Measurements from ENCODE around the gene ELK3. TPM values are rescaled to one million over a fixed set of nuclear protein-coding genes. Genes with fewer than 3 reads are reported as not detected.

The ELK3 gene
- polyA plus RNA-seq, 3 donors: 45.0 to 53.7 (median 47.3) TPM

DNA sequence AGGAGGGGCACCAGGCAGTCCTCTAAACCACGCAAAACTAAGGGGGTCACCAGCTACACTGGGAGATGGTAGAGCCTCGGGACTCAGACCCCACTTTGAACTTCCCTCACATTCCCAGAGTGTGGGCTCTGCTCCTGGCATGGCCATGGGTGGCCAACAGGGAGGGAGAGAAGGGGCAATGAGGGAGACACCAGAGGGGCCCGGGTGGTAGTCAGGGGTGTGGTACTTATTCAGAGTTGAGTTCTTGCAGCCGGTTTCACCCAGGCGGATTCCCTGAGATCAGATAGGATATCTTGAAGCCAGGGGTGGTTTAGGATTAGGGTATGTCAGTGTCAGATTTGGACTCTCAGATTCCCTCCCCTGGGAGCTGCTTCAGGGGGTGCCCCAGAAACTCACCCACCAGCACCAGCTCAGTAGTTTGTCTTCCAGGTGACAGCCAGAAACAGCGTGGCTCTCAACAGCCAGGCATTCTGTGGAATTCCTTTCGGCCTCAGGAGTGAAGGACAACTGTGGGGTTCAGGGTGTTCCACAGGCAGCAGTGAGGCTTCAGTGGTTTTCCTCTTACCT lies 56.0 kb downstream of the ELK3 start:
- no peak for DNase-seq

DNA sequence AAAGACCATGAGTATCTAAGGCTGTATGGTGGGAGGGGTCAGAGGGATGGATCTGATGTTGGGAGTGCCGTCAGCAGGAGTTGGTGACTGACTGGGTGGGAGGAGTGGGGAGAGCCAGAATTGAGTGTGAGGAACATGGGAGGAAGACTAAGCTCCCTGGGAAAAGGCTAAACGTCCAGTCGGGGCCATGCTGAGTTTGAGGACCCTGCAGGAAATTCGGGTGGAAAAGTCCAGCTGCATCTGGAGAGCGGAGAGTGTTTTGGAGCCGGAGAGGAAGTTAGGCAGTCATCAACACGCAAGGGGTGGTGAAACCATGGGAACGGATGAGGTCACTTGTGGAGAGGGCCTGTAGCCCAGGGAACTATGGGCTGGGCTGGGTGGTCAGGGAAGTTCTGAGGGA lies 60.9 kb downstream of the ELK3 start:
- no peak for DNase-seq

DNA sequence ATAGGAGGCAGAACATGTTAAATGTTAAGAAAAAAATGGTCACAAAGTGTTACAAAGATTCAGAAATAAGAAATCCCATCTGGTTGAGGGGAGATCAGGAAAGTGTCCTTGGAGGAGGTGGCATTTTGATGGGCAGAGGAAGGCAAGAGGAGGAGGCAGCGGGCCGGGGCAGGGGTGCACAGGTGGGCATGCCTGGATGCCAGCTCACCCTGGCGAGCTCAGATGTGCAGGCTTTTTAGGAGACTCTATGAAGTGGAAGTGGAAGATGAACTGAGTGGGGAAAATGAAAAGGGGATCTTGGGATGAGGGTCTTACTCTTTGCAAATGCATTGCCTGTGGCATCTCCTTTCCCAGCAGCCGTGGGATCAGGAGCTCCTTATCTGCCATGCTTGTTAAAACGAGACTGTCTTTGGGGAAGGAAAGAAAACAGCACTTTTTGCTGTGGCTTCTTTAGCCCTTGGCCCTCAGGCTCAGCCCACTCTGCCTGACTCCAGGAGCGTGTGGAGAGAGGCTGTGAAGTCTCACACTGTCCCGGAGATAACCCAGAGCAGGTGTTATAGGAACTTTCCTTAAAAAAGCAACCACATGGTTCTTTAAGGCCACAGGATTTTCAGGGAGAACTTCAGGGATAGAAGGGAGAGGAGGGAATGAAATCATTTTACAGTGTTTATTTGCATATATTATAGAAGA lies 62.6 kb downstream of the ELK3 start:
- no peak for DNase-seq

DNA sequence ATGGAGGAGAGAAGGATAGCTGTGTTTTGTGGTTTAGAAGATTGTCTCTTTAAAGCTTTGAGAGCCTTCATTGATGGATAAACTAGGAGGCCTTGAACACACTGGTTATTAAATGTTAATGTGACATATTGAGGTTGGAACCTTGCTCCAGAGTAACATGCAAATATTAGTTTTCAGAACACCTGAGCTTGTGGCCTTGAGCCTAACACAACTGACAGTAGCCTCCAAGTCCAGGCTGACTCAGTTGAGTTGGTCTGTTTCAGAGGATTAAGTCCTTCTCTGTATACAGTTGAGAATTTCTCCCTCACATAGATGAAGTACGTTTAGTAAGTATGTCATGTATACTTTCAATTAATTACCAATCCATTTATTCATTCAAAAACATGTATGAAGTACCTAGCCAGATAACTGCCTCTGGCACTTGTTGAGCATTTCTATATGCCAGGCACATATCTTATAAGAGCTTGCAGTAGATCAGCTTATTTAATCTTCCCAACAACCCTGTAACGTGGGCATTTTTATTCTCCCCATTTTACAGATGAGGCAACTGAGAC lies 63.5 kb downstream of the ELK3 start:
- DNase-seq: no peak

DNA sequence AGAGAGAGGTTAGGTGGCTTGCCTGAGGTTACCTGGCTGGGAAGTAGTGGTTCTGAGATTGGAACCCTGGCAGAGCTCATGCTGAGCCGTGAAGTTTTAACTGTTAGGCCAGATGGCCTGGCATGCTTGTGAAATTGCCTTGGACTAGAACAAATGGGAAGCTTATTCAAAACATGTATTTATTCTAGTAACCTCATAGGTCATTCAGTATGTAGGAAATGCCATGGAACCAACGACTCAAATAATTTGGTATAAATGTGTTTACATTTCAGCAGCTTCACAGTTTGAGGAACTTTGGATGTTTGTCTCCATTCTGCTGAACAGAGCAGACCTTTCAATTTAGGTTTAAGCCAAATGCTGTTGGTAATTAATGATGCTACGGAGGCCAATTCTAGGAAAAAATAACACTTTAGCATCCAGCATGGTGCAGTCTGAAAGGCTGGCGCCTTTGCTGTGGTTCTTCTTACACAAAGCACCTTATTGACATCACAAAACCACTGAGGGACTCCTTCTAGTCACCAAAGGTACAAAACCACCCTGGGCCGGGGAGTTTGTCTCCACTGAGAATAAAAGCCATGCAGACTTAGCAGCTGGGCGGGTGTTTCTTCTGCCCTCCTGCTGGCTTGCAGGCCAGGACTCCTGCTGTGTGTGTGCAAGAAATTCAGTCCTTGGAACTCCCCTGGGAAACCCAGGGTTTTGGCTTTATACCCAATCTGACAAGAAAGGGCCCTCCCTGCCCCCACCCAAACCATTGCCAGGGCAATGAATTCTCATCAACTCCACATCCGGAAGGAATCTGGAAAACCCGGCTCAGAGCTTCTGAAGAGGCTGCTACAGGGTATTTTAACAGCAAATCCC lies 64.2 kb downstream of the ELK3 start:
- DNase-seq: no peak

DNA sequence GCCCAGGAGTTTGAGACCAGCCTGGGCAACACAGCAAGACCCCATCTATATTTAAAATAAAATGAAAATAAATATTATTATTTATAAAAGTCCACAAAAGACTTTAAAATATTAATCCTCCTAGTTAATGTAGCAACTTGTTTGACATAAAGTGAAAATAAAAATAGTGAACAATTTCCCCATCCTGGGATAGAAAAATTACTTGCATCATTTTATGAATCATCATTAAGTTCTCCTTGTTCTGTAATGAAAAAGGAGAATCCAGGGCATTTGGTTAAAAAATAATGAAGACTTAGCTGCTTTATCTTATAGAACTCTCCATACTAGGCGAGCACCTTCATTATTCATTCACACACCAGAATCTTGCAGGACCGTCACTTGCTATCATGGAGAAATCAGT lies 66.1 kb downstream of the ELK3 start:
- no peak for DNase-seq

DNA sequence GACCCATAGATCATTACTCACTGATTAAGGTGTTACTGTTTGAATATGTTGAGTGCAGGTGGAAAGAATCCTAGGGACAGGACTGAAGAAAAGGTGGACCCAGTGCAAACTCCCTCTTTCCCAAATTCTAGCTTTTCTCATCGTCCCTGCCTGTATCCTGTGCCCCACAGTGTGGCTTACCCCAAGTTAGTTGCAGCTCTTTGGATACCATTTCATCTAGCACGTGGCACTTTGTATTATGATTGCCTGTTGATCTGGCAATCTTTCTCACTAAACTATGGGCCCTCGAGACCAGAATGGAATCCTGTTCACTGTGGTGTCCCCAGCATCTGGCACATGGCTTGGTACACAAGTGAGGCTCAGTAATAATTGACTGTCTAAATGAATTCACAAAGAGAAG lies 66.5 kb downstream of the ELK3 start:
- no peak for DNase-seq

DNA sequence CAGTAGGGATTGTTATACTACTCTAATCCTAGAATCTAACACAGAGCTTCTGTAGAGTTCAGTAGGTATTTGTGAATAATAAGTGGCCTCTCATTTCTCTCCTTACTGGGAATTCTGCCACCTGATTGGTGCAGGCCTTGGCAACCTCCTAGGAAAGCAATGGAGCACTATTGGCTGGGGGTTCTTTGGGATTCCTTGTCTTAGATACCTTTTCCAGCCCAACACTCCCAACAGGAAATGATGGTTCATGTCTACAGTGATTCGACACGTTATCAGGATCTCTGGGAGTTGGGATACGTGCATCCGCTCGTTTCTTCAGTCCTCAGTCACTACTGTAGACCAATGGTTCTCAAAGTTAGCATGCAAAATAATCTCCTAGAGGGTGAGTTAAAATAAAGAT lies 67.4 kb downstream of the ELK3 start:
- no peak for DNase-seq

DNA sequence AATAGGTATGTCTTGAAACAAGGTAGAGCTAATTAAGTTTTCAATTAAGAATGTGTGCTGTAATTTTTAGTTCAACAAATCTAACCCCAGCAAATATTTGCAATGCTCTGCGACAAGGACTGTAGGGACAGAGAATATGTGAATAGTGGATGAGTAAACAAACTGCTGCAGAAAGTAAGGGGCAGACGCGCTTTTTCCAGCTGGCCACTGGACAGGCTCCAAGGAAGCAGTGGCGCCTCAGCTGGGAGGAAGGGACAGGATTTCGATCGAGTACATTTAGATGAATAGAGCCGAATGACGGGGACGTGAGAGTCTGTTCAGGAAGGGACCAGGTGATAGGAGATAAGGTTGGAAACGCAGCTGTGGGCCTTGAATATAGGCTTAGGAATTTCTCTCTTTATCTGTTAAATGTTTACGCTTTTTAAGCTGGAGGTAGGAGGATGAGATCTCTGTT lies 69.3 kb downstream of the ELK3 start:
- no peak for DNase-seq

DNA sequence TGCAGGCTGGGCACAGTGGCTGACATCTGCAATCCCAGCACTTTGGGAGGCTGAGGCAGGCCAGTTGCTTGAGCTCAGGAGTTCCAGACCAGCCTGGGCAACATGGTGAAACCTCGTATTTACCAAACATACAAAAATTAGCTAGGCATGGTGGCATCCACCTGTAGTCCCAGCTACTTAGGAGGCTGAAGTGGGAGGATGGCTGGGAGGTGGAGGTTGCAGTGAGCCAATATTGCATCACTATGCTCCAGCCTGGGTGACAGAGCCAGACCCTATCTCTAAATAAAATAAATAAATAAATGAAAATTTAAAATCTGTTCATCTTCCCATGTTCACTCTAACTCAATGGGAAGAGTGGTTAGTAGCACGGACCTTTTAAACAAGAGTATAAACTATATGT lies 71.2 kb downstream of the ELK3 start:
- no peak for DNase-seq

DNA sequence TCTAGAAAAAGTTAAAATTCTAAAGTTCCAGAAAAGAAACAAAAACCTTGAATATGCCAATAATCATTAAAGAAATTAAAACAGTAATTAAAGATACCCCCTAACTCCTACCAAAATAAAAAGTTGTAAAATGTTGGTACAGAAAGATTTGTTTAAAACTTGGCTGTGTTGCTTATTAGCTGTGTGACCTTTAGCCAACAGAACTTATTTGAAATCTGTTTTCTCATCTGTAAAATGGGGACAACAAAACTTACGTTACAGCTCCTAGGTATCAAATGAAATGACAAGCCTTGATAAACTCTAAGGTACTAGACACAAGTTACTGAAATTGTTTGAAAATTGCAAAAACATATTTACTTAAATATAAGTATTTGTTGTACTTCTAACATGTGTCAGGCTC lies 71.7 kb downstream of the ELK3 start:
- DNase-seq: no peak

DNA sequence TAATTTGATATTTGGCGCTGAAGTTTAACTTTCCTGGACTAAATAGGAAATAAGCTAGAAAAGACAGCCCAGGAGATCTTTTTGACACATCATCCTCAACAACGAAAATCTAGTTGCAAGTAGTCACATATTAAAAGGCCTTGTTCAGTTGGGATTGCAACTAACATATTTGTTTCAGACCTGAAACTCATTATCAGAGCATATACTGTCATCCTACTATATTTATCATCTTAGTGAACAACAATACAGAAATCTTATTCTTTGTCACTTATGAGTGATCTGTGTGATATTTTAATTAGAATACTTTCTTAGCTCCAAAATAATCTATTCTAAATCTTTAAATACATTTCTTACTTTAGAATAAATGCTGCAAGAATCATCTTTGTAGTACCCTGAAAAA lies 72.1 kb downstream of the ELK3 start:
- DNase-seq: no peak

DNA sequence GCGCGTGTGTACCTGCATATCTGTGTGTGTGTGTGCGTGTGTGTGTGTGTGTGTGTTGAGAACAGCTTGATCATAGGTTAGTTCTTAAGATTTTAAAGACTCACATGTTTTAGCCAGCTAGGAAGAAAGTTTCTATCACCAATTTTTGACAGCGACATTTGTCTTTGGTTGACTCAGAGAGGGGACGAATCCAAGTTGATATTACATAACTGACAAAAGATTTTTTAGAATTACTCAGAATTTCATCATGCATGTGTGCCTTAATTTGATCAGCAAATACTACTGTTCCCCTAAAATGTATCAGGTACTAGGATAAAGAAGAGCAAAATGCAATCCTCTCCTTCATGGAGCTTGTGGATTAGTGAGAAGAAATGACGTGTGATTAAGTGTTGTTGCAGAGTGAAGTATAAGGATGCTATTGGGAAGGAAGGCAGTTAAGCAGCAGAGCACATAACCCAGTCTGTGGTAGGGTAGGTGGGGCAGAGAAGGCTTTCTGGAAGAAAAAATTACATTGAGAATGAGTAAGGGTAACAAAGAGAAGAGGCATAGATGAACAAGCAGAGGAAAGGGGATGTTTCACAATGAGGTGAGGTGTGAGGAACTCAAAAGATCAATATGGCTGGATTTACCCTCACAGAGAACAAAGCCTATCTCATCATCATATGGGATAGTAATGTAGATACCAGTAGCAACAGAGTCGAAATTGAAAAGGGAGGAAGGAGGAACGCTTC lies 77.5 kb downstream of the ELK3 start:
- DNase-seq: no peak

DNA sequence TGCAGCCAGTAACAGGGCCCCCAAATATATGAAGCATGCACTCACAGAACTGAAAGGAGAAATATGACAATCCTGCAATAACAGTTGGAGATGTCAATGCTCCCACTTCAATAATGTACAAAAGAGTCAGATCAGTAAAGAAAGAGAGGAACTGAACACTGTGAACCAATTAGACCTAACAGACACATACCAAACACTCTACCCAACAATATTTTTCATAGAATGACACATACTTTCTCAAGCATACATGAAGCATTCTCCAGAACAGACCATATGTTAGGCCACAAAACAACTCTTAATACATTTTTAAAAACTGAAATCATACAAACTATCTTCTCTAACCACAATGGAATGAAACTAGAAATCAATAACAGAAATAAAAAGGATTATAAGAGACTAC lies 80.2 kb downstream of the ELK3 start:
- DNase-seq: no peak

DNA sequence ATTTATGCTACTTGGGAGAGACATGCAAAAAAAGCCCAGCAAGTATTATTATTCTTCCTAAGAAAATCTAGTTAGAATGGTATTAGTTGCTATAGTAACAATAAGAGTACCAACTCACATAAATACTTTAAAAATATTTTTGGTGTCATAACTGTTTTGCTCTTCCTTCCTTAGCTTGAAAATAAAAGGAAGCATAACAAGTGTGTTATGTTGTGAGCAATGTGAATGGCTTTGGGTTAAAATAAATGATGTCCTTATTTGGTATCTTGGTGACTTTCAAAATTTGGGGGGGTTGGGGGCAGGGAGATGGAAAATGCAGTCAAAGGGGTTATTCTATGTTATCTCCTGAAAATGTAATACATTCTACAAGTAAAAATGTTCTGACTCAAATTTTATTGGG lies 91.0 kb downstream of the ELK3 start:
- no peak for DNase-seq

DNA sequence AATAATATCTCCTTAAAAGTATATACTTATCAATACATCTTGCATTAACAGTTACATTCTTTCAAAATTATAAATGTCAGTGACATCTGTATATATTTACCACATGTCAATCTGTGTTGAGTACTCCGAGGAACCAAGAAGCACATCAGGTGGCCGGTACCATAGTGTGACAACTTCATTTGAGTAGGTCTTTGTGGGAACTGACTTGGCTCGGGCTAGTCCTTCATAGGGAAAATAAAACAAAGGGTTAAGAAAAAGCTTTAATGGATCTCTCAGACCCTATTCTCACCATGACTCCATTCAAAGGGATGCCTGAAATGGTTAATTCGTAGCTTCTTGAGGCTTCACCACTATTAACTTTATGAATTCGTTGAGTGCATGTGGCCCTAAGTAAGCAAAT lies 94.9 kb downstream of the ELK3 start:
- no peak for DNase-seq

DNA sequence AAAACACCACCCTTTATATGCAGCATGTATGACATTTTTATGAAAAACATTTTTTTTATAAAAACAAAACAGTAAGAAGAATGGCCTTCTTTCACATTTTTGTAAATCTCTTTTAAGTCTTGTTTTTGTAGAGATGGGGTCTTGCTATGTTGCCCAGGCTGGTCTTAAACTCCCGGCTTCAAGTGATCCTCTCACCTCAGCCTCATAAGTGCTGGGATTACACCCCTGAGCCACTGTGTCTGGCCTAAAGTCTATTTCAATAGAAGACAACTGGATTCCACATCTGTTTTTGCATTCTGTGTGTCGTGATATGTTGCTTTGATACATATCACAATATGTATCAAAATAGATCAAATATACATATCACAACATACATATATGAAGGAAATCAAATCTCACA lies 98.9 kb downstream of the ELK3 start:
- DNase-seq: no peak

DNA sequence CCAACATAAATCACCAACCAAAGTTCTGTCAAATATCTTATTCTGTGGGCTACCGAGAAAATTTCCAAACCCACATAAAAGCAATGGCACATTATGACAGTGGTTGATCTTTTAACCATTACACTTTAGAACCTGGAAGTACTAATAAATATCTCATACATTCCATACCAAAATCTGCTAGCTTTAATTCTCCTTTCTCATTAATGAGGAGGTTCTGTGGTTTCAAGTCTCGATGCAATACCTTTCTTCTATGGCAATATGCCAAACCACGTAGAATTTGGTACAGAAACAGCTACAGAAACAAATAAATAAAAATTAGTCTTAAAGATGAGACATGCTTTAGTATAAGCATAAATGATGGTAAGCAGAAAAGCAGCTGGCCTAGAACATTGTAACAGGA lies 100.7 kb downstream of the ELK3 start:
- no peak for DNase-seq

DNA sequence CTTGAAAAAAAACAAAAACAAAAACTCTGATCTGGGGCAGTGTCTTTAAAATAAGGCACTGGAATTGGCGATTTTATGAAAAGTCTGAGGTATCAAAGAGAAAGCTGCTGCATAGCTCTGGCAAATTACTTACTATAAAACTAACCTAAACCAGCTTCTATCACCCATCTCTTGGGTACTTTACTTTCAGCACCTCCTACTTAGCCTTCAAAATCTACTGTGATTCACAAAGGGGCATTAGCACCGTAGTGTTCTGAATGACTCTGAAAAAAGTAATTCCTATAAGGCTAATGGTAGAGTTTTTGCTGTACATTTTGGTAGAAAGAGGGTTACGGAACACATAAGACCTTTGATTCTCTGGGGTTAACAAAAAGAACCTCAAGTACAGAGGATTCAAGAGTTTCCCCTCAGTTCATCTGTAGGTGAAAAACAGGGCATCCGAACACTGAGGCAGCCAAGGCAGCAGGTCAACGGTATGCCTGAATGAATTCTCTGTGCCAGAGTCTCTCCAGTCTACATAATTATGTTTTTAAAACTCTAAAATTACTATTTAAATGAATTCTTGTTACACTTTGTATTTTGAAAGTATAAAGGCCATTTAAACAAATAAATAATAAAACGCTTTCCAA lies 101.5 kb downstream of the ELK3 start:
- DNase-seq: no peak

DNA sequence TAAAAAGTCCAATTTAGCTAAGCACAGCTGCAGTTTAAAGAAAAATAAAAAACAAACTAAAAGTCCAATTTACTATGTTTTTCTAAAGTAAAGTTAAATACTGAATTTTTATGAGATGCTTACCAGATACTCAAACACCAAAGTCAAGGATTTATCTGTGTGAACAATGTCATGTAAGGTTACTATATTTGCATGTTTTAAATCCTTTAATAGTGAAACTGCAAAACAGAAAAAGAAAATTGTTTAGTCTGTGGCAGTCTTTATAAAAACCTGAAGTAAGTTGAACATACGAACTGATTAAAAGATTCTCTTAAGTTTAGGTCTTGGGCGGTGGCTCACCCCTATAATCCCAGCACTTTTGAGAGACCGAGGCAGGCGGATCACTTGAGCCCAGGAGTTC lies 103.3 kb downstream of the ELK3 start:
- DNase-seq: no peak

DNA sequence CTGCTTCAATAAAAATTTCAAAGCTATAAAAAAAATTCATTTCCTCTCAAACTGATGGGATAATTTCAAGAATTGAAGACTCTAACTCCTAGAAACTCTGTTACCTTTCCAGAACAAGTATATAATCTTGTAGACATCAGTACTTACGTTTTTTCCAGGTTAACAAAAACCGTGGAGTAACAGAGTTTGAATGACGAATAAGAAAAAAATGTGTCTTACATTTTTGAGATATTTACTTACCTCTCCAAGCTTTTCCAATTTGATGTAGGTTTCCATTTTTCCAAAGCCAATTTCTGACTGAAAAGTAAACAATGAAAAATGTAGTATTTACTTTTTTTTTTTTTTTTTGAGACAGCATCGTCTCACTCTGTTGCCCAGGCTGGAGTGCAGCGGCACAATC lies 105.9 kb downstream of the ELK3 start:
- no peak for DNase-seq

DNA sequence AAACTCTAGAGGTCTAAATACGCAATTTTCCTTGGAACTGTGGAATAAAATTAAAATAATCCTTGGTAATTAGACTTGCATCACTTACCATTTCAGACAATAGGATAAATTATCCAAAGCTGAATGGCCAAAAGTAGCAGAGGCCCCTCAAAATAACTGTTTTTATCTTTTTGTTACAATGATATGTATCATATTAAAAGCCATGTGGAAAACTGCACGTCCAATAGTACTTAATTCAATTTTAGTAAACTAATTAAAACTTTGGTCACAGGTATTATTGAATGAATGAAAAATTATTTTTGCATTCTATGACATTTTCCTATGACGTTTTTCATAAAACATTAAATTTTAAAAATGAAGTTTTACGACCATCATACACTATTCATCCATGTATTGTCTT lies 107.6 kb downstream of the ELK3 start:
- no peak for DNase-seq
